Measurements from ENCODE around the gene SLC38A1. TPM values are rescaled to one million over a fixed set of nuclear protein-coding genes. Genes with fewer than 3 reads are reported as not detected.

Gene SLC38A1
- total and polyA plus RNA-seq, 2 experiments from 2014 or later = 114 to 234 TPM

GRCh38 chr12:46174061-46174662 lies 94.7 kb downstream of the SLC38A1 start:
- Histone ChIP-seq H3K4me3 (no peak overlapping the region), H3K79me2 (replicated peaks; ENCODE audit: insufficient read depth) (no peaks in the 10 kb centered on the region), H3K27ac (ENCODE audit: low read depth) (no peak overlapping the region), H3K4me2 (no peak overlapping the region), H3K27me3 (ENCODE audit: insufficient read depth) (no peaks in the 10 kb centered on the region), H3K36me3 (ENCODE audit: insufficient read depth) (no peaks in the 10 kb centered on the region), H3K4me1 (ENCODE audit: insufficient read depth) (no peaks in the 10 kb centered on the region), H4K20me1 (replicated peaks; ENCODE audit: insufficient read depth) (no peaks in the 10 kb centered on the region), H3K9me2 (ENCODE audit: insufficient read depth) (peaks cover 3% of the 10 kb centered on the region; the same call in 1 of the 2 replicates), H3F3A (replicated peaks; ENCODE audit: low read depth) (no peaks in the 10 kb centered on the region), H2AFZ (no peak overlapping the region)
- peaks cover 6% of the 10 kb centered on the region; the same call in 2 of the 3 replicates for H3K4me1 Mint-ChIP-seq
- H3K27me3 Mint-ChIP-seq (ENCODE audit: insufficient read depth, low read depth, poor library complexity) = no peaks in the 10 kb centered on the region
- no peaks in the 10 kb centered on the region for H3K9me3 Mint-ChIP-seq
- no peak for TF ChIP-seq ZNF331 (CRISPR knock-in tag; IDR thresholded peaks at IDR 0.05; ENCODE audit: low read depth)
- no peak for TF ChIP-seq STAT1 (IDR thresholded peaks at IDR 0.05; ENCODE audit: unreplicated experiment)
- no peak for TF ChIP-seq CREB1 (CRISPR knock-in tag; IDR thresholded peaks at IDR 0.05; ENCODE audit: low read depth)
- TF ChIP-seq, protein P1, sequence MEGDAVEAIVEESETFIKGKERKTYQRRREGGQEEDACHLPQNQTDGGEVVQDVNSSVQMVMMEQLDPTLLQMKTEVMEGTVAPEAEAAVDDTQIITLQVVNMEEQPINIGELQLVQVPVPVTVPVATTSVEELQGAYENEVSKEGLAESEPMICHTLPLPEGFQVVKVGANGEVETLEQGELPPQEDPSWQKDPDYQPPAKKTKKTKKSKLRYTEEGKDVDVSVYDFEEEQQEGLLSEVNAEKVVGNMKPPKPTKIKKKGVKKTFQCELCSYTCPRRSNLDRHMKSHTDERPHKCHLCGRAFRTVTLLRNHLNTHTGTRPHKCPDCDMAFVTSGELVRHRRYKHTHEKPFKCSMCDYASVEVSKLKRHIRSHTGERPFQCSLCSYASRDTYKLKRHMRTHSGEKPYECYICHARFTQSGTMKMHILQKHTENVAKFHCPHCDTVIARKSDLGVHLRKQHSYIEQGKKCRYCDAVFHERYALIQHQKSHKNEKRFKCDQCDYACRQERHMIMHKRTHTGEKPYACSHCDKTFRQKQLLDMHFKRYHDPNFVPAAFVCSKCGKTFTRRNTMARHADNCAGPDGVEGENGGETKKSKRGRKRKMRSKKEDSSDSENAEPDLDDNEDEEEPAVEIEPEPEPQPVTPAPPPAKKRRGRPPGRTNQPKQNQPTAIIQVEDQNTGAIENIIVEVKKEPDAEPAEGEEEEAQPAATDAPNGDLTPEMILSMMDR (conservative IDR thresholded peaks at IDR 0.05; ENCODE audit: low read depth in 2 of 2) = no peak
- TF ChIP-seq EZH2 (IDR thresholded peaks at IDR 0.05; ENCODE audit: low read depth, unreplicated experiment) = no peak
- TF ChIP-seq, protein P2, sequence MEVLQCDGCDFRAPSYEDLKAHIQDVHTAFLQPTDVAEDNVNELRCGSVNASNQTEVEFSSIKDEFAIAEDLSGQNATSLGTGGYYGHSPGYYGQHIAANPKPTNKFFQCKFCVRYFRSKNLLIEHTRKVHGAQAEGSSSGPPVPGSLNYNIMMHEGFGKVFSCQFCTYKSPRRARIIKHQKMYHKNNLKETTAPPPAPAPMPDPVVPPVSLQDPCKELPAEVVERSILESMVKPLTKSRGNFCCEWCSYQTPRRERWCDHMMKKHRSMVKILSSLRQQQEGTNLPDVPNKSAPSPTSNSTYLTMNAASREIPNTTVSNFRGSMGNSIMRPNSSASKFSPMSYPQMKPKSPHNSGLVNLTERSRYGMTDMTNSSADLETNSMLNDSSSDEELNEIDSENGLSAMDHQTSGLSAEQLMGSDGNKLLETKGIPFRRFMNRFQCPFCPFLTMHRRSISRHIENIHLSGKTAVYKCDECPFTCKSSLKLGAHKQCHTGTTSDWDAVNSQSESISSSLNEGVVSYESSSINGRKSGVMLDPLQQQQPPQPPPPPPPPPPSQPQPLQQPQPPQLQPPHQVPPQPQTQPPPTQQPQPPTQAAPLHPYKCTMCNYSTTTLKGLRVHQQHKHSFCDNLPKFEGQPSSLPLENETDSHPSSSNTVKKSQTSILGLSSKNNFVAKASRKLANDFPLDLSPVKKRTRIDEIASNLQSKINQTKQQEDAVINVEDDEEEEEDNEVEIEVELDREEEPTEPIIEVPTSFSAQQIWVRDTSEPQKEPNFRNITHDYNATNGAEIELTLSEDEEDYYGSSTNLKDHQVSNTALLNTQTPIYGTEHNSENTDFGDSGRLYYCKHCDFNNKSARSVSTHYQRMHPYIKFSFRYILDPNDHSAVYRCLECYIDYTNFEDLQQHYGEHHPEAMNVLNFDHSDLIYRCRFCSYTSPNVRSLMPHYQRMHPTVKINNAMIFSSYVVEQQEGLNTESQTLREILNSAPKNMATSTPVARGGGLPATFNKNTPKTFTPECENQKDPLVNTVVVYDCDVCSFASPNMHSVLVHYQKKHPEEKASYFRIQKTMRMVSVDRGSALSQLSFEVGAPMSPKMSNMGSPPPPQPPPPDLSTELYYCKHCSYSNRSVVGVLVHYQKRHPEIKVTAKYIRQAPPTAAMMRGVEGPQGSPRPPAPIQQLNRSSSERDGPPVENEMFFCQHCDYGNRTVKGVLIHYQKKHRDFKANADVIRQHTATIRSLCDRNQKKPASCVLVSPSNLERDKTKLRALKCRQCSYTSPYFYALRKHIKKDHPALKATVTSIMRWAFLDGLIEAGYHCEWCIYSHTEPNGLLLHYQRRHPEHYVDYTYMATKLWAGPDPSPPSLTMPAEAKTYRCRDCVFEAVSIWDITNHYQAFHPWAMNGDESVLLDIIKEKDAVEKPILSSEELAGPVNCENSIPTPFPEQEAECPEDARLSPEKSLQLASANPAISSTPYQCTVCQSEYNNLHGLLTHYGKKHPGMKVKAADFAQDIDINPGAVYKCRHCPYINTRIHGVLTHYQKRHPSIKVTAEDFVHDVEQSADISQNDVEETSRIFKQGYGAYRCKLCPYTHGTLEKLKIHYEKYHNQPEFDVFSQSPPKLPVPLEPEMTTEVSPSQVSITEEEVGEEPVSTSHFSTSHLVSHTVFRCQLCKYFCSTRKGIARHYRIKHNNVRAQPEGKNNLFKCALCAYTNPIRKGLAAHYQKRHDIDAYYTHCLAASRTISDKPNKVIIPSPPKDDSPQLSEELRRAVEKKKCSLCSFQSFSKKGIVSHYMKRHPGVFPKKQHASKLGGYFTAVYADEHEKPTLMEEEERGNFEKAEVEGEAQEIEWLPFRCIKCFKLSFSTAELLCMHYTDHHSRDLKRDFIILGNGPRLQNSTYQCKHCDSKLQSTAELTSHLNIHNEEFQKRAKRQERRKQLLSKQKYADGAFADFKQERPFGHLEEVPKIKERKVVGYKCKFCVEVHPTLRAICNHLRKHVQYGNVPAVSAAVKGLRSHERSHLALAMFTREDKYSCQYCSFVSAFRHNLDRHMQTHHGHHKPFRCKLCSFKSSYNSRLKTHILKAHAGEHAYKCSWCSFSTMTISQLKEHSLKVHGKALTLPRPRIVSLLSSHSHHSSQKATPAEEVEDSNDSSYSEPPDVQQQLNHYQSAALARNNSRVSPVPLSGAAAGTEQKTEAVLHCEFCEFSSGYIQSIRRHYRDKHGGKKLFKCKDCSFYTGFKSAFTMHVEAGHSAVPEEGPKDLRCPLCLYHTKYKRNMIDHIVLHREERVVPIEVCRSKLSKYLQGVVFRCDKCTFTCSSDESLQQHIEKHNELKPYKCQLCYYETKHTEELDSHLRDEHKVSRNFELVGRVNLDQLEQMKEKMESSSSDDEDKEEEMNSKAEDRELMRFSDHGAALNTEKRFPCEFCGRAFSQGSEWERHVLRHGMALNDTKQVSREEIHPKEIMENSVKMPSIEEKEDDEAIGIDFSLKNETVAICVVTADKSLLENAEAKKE (CRISPR knock-in tag; IDR thresholded peaks at IDR 0.05) = no peak
- TF ChIP-seq ZNF114 (CRISPR knock-in tag; IDR thresholded peaks at IDR 0.05) = no peak
- no peak for TF ChIP-seq NANOG (IDR thresholded peaks at IDR 0.05; ENCODE audit: borderline replicate concordance)
- no peak for TF ChIP-seq EZH2phosphoT487 (IDR thresholded peaks at IDR 0.05; ENCODE audit: unreplicated experiment)
- TF ChIP-seq POLR2AphosphoS5 (IDR thresholded peaks at IDR 0.05; ENCODE audit: low read depth) = no peak
- no peak for TF ChIP-seq JUNB (IDR thresholded peaks at IDR 0.05; ENCODE audit: unreplicated experiment)
- no peak for TF ChIP-seq ETS1 (IDR thresholded peaks at IDR 0.05)
- H3K27ac Mint-ChIP-seq = no peak overlapping the region
- DNase-seq (ENCODE audit: low spot score) (no peak), ATAC-seq (no peak)
- no peak overlapping the region for H3K4me3 Mint-ChIP-seq
- H3K36me3 Mint-ChIP-seq (ENCODE audit: low read depth) = no peaks in the 10 kb centered on the region

All from GM23338 (cell line).